ENCODE measurements around the gene PEX11G.
"Not testable (repeated sequence)": the region's sequence is repeated elsewhere in the genome, so short reads cannot be mapped to it uniquely, and the experiment has no call there.

Gene PEX11G

GRCh38 chr19:7467009-7467989, 21.5 kb downstream of the PEX11G start:
- DNase-seq (ENCODE audit: low read depth): no peak

GRCh38 chr19:7463575-7463974, 25.3 kb downstream of the PEX11G start:
- DNase-seq (ENCODE audit: low read depth): no peak

- no peak for DNase-seq (ENCODE audit: low read depth)
Observed at GRCh38 chr19:7461841-7462629, 26.8 kb downstream of the PEX11G start.

GRCh38 chr19:7460562-7460966, 28.3 kb downstream of the PEX11G start:
- no peak for DNase-seq (ENCODE audit: low read depth)

- no peak for DNase-seq (ENCODE audit: low read depth)
Observed at GRCh38 chr19:7459773-7460172, 29.1 kb downstream of the PEX11G start.

- no peak for DNase-seq (ENCODE audit: low read depth)
Observed at GRCh38 chr19:7458675-7459074, 30.2 kb downstream of the PEX11G start.

- DNase-seq (ENCODE audit: low read depth): no peak
Observed at GRCh38 chr19:7456964-7457541, 31.8 kb downstream of the PEX11G start.

GRCh38 chr19:7455600-7456296, 33.1 kb downstream of the PEX11G start:
- DNase-seq (ENCODE audit: low read depth): no peak

GRCh38 chr19:7454998-7455397, 33.8 kb downstream of the PEX11G start:
- no peak for DNase-seq (ENCODE audit: low read depth)

GRCh38 chr19:7450243-7451223, 38.3 kb downstream of the PEX11G start:
- no peak for DNase-seq (ENCODE audit: low read depth)

GRCh38 chr19:7449391-7450070, 39.3 kb downstream of the PEX11G start:
- not testable (repeated sequence) for DNase-seq (ENCODE audit: low read depth)

- DNase-seq (ENCODE audit: low read depth): no peak
Observed at GRCh38 chr19:7447648-7448047, 41.2 kb downstream of the PEX11G start.

- DNase-seq (ENCODE audit: low read depth): no peak
Observed at GRCh38 chr19:7445104-7445503, 43.7 kb downstream of the PEX11G start.

GRCh38 chr19:7444042-7444441, 44.8 kb downstream of the PEX11G start:
- DNase-seq (ENCODE audit: low read depth): no peak

- no peak for DNase-seq (ENCODE audit: low read depth)
Observed at GRCh38 chr19:7442423-7442822, 46.4 kb downstream of the PEX11G start.

- no peak for DNase-seq (ENCODE audit: low read depth)
Observed at GRCh38 chr19:7441468-7442146, 47.2 kb downstream of the PEX11G start.

GRCh38 chr19:7440188-7440975, 48.5 kb downstream of the PEX11G start:
- no peak for DNase-seq (ENCODE audit: low read depth)

GRCh38 chr19:7435586-7435985, 53.2 kb downstream of the PEX11G start:
- DNase-seq (ENCODE audit: low read depth): no peak

GRCh38 chr19:7434391-7434790, 54.4 kb downstream of the PEX11G start:
- no peak for DNase-seq (ENCODE audit: low read depth)
